Measurements from ENCODE around the gene AADAC.
"Not testable (repeated sequence)": the region's sequence is repeated elsewhere in the genome, so short reads cannot be mapped to it uniquely, and the experiment has no call there.

The AADAC gene, protein sequence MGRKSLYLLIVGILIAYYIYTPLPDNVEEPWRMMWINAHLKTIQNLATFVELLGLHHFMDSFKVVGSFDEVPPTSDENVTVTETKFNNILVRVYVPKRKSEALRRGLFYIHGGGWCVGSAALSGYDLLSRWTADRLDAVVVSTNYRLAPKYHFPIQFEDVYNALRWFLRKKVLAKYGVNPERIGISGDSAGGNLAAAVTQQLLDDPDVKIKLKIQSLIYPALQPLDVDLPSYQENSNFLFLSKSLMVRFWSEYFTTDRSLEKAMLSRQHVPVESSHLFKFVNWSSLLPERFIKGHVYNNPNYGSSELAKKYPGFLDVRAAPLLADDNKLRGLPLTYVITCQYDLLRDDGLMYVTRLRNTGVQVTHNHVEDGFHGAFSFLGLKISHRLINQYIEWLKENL

DNA sequence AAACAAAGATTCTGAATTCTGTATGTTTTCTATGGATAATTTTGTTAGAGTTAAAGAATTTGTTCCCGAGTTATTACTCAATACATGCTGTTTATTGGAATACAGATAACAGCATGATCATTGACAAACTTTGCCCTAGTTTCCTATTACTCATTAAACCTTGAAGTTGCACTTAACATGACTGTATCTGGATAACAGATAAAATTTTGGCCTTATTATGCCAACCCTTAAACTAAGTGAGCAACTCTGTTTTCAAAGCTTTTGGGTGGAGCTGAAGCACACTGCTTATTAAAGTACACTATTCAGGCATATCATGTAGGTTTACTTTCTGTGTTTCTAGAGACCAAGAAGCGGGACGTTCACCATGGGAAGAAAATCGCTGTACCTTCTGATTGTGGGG is at the start of gene AADAC:
AADAC (plus strand) TSS at position 318 of the 400 bp plus-strand sequence; CDS start at position 365, 47 bp downstream.
- DNase-seq = no peak

DNA sequence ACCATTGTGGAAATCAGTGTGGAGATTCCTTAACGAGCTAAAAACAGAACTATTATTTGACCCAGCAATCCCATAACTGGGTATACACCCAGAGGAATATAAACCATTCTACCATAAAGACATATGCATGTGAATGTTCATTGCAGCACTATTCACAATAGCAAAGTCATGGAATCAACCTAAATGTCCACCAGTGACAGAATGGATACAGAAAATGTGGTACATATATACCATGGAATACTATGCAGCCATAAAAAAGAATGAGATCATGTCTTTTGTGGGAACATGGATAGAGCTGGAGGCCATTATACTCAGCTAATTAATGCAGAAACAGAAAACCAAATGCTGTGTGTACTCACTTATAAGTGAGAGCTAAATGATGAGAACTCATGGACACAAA is 49.2 kb upstream of the AADAC start:
- DNase-seq = not testable (repeated sequence)

DNA sequence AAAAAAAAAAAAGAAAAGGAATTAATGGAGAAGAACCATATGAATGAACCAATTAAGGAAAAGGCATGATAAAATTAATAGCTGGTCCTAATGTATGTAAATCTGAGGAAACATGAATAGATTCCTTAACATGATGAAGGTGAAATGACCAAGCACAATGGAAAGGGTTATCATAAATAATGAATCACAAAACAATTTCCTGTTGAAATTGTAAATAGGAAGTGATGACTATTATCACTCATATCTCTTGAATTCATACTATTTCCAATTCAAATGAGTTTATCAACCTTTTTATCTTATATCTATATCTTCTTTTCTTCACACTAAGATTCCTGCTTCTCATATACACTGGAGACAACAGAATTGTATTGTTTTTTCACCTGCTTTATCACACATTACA is 48.2 kb upstream of the AADAC start:
- DNase-seq = no peak

DNA sequence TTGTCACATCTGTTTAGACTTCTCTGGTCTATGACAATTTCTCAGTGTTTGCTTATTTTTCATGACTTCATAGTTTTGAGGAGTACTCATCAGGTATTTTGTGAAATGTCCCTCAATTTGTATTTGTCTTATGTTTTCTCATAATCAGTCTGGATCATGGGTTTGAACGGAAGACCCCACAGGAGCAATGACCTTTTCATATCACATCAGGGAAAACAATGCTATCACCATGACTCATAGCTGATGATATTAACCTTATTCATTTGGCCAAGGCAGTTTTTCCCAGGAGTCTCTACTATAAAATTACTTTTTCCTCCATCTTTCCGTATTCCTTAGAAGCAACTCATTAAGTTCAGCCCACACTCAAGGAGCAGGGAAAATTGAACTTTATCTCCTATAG is 47.5 kb upstream of the AADAC start:
- DNase-seq = no peak

DNA sequence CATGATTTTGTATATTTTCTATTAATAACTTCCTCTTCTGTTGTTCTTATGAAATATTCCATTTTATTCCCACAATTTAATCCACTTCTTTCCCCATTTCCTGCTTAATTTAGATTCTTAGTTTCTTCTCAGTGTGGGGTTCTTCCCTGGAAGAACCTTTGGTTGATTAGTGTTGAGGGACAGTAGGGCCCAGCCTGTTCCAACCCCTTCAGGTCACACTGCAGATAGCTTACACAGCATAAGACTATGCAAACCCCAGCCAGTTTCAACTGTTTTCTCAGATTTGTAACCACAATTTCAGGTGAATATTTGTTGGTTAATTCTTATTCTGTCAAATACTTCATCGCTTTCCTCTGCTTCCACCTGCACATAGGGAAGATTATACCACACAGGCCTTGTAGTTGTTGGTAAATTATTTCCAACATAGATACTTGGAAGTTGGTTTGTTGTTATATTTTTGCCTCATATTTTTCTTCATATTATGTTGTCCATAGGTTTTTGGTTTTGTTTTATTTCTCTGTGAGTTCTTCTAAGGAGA is 45.5 kb upstream of the AADAC start:
- no peak for DNase-seq

DNA sequence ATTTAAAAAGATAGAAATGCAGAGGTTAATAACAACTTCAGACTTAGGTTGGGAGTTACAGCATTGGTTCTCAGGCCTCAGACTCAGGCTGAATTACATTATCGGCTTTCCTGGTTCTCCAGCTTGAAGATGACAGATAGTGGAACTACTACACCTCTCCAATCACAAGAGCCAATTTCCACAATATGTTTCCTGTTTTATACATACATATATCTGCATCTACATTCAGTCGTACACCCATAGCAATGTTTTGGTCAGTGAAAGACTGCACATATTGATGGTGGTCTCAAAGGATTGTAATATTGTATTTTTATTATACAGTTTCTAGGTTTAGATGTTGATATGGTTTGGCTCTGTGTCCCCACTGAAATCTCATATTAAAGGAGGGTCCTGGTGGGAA is 44.7 kb upstream of the AADAC start:
- no peak for DNase-seq

DNA sequence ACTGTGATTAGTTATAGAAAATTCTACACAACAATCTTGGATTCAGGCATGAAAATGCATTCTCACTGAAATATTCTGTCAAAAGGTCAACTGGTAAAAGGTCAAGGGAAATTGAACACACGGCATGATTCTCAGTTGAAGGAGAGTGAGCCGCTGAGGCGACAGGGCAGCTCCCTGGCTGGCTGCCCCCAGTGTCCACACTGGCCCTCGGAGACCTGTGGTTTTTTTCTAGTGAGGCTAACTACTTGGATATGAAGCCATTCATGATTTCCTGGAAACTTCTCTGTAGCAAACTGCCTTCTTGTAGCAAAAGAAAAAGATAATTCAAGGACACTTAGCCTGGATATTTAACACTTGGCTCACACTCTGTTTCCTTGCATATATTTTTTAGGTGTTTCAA is 43.0 kb upstream of the AADAC start:
- no peak for DNase-seq

DNA sequence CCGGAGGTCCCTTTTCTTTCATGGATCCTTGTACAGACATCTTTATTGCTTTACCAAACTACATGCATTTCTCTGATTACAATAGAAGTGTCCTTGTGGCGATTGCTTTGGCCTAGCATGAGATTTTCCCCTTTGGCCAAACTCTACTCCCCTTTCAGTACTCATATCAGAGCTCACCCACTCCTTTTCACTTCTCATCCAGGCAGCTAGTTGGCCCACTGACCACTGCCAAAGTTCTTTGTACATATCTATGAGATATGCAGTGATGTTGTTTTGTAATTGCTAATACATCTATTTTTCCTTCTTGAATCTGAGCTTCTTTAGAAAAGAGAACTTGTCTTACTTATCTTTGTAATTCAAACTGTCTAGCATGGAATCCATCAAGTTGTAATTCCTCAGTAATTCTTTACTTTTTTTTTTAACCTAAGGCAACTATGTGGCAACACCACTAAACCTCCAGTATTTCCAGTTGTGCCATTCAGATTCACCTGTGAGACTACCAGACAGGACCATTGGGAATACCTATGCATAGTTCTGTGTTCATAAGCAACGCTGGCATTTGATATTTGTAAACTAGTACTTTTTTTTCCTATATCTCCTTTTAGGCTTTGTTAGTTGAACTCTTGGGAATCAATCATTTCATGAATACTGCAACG is 41.0 kb upstream of the AADAC start:
- no peak for DNase-seq

DNA sequence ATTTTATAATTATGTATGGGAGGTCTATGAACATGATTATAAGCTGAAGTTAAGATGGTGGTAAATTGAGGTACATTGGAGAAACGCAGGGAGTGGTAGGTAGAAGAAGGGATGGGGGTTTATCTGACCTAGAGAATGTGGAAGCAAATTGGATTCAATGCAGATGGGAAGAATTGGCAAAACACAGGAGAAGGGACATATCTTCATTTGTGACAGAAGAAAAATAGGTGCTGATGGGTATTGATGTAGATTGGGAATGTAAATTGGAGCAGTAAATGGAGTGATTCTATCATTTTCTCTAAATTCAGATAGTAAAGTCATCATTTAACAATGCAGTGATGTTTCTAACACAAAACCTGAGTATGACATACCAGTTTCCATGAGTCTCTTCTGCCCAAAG is 39.7 kb upstream of the AADAC start:
- no peak for DNase-seq

DNA sequence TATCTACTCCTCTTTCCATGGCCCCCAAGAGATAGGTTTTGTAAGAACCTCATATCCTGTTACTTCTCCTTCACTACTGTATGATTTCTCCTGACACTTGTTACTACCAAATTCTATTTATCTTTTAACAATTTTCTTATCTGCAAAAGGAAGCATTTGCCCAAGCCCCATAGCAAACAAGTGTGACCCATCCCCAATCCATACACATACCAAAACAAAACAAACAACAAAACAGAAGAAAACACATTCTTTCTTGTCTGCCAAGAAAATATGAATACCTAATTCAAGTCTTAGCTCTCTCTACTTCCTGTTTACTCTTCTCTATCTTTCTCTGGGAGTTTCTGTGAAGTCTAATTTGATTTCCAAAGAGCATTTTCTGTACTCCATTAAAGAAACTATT is 39.0 kb upstream of the AADAC start:
- no peak for DNase-seq

DNA sequence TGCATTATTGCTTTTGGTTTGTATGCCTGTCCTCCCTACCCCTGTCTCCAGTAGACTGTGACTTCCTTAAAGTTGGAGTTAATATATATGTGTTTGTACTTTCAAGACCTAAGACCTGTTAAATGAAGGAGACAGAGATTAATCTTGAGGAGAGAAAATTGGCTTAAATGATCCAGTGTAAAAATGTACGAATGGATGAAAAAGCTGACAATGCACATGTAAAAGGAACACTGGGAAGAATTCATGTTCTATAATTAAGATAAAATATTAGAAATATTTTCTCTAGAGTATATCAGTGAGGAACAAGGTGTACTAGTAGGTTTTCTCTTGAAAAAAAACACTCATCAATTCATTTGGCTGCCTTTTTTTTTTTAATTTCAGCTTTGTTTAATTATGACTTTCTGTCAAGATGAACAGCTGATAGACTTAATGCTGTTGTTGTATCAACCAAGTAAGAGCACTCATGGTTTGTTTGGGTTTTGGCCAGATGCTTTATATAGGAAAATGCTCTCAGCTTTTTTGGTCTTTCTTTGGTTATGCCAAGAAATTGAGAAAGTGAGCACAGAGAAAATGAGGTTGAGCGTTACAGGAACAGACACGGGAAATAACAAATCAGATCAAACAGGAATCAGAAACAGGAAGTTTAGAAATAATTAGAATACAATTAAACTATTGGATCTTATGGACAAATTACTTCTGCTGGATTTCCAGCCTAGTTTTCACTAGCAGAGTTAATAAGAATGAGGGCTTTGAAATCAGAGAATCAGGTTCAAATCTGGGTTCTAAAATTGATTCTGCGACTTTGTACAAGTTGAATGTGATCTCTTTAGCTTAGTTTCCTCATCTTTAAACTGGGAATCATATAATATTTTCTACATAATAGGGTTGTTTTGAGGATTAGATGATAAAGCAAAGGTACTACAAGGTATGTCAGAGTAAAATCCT is 38.3 kb upstream of the AADAC start:
- DNase-seq = no peak

DNA sequence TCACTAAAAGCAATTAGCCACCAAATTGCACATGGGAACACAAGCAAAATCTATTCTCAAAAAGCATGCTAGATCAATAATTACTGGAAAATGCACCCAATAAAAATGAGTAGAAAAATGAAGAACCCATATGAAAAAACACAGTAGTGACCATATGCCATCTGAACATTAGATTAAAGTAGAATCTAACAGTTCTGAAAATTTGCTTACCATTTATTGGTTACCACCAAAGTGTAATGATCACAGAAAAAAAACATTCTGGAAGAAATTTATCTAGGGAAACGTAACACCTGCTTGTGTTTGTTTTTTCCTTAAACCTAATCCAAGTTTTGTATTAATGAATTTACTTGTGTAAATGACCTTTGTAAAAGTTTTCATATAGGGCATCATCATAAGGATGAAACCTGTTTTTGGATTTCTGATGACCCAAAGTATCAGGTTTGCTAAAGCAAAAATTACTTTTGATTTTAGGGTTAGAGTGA is 37.6 kb upstream of the AADAC start:
- DNase-seq = no peak

DNA sequence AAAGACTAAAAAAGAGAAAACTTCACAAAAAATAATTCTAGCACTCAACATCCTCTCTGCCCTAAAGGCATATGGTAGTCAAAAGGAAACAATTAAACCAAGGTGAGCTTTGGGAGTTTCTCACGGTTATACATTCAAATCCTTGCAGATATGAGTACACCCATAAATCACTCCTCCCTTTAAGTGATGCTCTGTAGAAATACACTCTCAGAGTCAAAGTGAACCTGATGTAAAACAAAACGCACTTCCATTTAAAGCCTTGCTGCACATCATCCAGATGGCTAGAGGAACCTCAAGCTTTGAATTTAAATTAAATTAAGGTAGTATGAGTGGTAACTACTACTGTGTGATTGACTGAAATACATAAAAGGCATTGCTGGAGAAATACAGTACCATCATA is 36.0 kb upstream of the AADAC start:
- DNase-seq = no peak

DNA sequence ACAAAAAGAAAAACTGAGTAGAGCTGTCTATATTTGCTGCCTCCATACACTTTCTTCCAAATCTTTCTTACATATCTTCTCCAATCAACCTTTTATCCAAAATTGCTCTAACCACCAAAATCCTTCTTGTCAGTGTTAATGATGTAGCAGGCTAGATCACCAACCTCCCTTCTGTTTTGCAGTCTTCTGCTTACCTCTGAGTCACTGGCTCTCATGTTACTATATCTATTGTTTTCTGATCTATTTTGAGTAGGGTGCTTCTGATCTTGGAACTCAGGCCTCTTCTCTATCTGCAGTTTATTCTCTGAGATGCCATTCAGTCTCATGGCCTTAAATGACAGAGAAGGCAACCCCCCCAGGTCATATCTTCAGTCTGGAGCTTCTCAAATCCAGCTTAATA is 26.3 kb upstream of the AADAC start:
- no peak for DNase-seq

DNA sequence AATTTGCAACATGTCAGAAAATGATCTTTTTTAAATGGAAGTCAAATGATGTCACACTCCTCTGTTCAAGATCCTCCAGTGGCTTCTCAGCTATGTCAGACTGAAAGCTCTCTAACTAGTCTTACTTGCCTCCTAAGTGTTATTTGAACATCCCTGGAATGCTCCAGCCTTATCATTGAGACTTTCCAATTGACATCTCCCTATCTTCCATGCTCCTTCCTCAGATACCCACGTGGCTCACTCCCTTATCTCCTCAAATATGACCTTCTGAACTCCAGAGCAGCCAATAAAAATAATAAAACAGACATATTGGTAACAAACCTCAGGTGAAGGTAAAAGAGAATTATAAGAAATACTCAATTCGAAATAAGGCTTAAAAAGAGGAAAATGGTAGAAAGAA is 25.5 kb upstream of the AADAC start:
- no peak for DNase-seq

DNA sequence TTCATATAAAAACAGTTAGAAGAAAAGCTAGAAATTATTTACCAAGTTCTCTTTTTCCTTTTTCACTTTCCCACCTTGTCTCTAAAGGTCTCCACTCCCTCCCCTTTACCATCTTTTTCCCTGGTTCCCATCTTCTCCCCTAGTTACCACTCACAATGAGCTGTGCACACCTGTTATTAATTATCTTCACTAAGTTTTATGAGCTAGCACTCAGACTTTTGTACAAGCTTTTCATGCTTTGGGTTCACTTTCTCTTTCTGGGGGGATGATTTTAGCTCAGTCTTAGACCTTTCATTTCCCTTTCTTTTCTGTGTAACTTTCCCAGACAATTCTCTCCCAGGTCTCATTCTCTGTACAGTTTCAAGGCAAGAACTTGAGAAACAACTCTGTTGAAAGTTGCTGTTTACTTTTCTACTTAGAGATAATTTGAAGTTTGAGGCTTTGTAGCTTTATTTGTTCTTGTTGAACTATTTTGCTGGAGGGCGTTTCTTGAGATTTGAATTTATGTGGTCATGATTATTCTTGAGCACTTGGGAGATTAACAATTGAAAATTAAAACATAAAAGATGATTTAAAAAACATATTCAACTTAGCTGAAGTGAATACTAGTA is 24.0 kb upstream of the AADAC start:
- DNase-seq = no peak

DNA sequence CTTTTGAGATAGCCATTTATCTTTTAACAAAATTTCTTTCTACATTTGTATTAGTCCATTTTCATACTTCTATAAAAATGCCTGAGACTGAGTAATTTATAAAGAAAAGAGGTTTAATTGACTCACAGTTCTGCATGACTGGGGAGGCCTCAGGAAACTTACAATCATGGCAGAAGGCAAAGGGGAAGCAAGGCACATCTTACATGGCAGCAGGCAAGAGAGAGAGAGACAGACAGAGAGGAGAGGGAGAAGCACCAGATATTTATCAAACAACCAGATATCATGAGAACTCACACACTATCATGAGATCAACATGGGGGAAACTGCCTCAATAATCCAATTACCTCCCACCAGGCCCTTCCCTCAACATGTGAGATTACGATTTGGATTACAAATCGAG is 23.2 kb upstream of the AADAC start:
- not testable (repeated sequence) for DNase-seq

DNA sequence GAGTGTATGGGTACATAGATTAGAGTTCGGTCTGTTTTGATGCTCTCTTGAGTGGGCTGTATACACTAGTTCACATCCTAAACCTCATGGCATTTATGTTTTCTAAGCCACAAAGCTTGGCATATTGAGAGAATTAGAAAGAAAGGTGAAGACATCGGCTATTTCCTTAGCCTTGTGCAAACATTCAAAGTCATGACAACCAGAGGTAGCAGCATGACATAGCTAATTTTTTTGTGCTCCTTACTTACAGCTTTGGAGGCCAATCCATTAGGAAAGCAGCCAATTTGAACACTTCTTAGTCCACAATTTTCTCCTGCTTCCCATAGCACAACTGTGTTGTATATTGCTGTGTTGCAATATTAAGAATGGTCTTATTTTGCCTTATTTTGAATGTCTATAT is 21.5 kb upstream of the AADAC start:
- DNase-seq = no peak

DNA sequence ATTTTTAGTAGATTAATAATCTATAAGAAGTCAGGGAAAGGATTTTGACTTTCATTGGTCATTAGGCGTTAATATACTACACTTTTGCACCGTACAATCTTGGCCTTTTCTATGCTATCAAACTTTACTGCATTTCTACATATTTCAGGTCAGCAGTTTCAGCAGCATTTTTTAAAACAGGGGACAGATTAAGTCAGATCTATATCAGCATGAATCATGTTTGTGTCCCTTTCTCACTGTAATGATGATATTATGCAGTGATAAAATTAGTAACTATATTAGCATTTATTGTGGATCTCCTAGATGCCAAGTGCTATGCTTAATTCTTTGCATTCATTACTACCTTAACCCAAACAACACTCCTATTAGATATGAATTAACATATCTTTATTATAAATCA is 20.3 kb upstream of the AADAC start:
- DNase-seq = no peak

DNA sequence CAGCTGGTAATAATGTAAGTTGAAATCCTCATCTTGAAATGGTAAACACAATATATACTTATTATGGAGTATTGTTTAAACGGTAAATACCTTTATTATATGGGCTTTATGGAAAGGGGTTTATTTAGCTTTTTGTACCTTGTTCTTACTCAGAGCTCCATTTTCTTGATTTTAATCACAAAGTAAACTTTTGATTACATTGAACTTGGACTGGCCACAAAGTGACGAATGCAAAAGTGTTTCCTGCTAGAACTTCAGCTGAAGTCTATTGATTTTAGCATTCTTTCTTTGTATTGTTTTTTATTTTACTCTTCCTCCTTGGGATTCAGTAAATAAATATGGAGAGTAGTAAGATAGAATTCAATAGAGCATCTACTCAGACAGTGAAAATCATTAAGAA is 19.8 kb upstream of the AADAC start:
- DNase-seq = no peak

DNA sequence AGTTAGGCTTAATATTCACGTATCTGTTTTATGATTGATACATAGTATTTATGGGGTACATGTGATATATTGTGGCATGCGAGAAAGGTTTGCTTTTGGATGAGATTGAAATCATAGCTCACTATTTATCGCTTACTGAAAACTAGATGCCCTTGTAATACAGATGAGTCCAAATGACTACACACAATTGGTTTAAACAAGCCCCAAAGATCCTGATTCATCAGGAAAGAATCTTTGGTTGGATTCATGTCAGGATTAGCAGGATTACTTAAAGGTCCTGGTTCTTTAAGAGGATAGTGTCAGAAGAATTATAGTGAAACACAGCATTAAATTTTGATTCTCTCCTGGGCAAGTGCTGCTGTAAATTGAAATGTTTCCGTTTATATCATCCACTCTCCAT is 18.6 kb upstream of the AADAC start:
- DNase-seq = no peak

DNA sequence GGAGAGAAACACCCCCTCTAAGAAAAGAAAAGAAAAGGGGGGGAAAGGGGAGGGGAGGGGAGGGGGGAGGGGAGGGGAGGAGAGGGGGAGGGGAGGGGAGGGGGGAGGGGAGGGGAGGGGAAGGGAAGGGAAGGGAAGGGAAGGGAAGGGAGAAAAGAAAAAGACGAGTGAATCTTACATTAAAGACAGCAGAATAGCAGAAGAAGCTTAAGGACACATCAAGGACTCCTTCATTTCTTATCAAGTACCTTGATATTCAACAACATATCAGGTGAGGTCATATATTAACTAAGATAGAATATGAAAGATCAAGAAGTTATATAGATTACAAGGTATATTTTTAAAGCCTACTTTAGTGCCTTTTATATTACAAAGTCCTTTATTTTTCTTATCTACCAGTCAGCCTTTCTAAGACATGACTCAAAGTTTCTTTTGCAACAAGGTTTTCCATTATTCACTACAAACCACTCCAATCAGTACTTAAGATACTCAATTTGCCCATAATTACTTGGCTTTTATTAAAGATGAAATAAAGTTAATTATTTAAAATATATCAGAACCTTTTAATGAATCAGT is 17.7 kb upstream of the AADAC start:
- no peak for DNase-seq
